Measurements from ENCODE around the gene GASK1A.

The GASK1A gene

DNA sequence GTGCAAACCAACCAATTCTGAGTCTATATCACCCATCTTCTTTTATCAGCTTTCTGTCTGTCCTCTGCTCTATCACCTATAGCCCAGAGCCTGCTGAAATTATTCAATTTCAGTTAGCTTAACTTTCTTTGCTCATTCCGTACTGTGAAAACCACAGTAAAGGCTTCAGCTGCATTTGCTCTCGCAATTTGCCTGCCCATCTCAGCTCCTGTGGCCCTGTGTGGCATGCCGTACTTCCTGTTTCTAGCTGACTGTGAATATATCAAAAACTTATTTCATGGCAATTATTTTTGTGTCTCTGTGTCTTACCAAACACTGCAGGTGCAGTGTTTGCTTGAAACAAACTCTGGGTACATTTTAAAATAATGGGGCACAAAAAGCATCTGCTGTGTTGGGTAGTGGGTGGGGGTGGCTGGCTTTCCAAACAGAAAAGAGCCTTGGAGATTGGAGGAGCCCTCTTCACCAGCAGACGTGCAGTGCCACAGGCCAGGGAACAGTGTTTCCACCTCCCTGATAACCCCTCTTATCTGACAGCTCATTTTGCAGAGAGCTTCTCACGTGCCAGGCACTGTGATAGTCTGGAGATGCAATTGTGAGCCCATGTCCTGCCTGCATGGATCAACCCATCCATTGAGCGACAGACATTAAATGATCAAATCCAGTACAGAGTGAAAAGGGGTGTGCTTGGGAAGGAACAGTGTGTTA, 45.2 kb downstream of the GASK1A start:
- H3K9ac ChIP-seq (ENCODE audit: low read length): no peak overlapping the region
- no peak for TF ChIP-seq CTCF (IDR thresholded peaks at IDR 0.05; ENCODE audit: insufficient read depth, low read length, poor library complexity, severe bottlenecking)
- no peak for TF ChIP-seq EZH2phosphoT487 (conservative IDR thresholded peaks at IDR 0.05; ENCODE audit: low read length)

GRCh38 chr3:43025423-43025822, 46.3 kb downstream of the GASK1A start:
- no peak overlapping the region for H3K4me2 ChIP-seq (ENCODE audit: low read depth, low read length, poor library complexity, severe bottlenecking)
- H3K27me3 ChIP-seq (ENCODE audit: low read length): no peaks in the 10 kb centered on the region
- TF ChIP-seq CTCF (IDR thresholded peaks at IDR 0.05; ENCODE audit: insufficient read depth, low read length, poor library complexity, severe bottlenecking): no peak
- TF ChIP-seq EZH2phosphoT487 (conservative IDR thresholded peaks at IDR 0.05; ENCODE audit: low read length): no peak
- H3K4me3 ChIP-seq (ENCODE audit: insufficient read depth, low read length, poor library complexity, severe bottlenecking): no peak overlapping the region
- no peak overlapping the region for H3K9ac ChIP-seq (ENCODE audit: low read length)
- H3K36me3 ChIP-seq (ENCODE audit: low read length): no peaks in the 10 kb centered on the region
- no peaks in the 10 kb centered on the region for H3K79me2 ChIP-seq (ENCODE audit: insufficient read depth, low read length)
- H3K27ac ChIP-seq (ENCODE audit: low read depth, low read length): no peak overlapping the region
- H3K9me2 ChIP-seq (replicated peaks; ENCODE audit: insufficient read depth, low read length): no peaks in the 10 kb centered on the region
- no peaks in the 10 kb centered on the region for H3F3A ChIP-seq (ENCODE audit: insufficient read depth)
- no peaks in the 10 kb centered on the region for H4K20me1 ChIP-seq (ENCODE audit: low read depth, low read length)
- H2AFZ ChIP-seq (ENCODE audit: low read depth, low read length, severe bottlenecking): no peak overlapping the region
- no peaks in the 10 kb centered on the region for H3K9me3 ChIP-seq (ENCODE audit: insufficient read depth, low read length)

More for the DNA sequence above, 45.2 kb downstream of the GASK1A start:
- H3K9me3 ChIP-seq (ENCODE audit: insufficient read depth, low read length): no peaks in the 10 kb centered on the region
- H3K36me3 ChIP-seq (ENCODE audit: low read length): no peaks in the 10 kb centered on the region
- H3K27ac ChIP-seq (ENCODE audit: low read depth, low read length): no peak overlapping the region
- H3K4me3 ChIP-seq (ENCODE audit: insufficient read depth, low read length, poor library complexity, severe bottlenecking): no peak overlapping the region
- no peaks in the 10 kb centered on the region for H4K20me1 ChIP-seq (ENCODE audit: low read depth, low read length)
- no peaks in the 10 kb centered on the region for H3K27me3 ChIP-seq (ENCODE audit: low read length)
- H3K4me2 ChIP-seq (ENCODE audit: low read depth, low read length, poor library complexity, severe bottlenecking): no peak overlapping the region
- H3K9me2 ChIP-seq (replicated peaks; ENCODE audit: insufficient read depth, low read length): no peaks in the 10 kb centered on the region
- no peaks in the 10 kb centered on the region for H3K79me2 ChIP-seq (ENCODE audit: insufficient read depth, low read length)
- H2AFZ ChIP-seq (ENCODE audit: low read depth, low read length, severe bottlenecking): no peak overlapping the region
- H3F3A ChIP-seq (ENCODE audit: insufficient read depth): no peaks in the 10 kb centered on the region

DNA sequence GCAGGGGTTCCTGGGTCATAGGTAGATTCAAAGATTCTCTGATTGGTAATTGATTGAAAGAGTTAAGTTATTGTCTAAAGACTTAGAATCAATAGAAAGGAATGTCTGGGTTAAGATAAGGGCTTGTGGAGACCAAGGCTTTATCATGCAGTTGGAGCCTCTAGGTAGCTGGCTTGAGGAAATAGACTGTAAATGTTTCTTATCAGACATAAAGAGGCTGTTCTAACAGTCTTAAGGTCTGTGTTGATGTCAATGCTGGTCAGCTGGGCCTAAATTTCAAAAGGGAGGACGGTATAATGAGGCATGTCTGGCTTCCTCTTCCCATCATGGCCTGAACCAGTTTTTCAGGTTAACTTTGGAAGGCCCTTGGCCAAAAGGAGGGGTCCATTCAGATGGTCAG, 48.9 kb downstream of the GASK1A start:
- H3K4me3 ChIP-seq (ENCODE audit: insufficient read depth, low read length, poor library complexity, severe bottlenecking): no peak overlapping the region
- no peak overlapping the region for H3K4me2 ChIP-seq (ENCODE audit: low read depth, low read length, poor library complexity, severe bottlenecking)
- no peaks in the 10 kb centered on the region for H4K20me1 ChIP-seq (ENCODE audit: low read depth, low read length)
- TF ChIP-seq CTCF (IDR thresholded peaks at IDR 0.05; ENCODE audit: insufficient read depth, low read length, poor library complexity, severe bottlenecking): no peak
- TF ChIP-seq EZH2phosphoT487 (conservative IDR thresholded peaks at IDR 0.05; ENCODE audit: low read length): no peak
- H3K9me3 ChIP-seq (ENCODE audit: insufficient read depth, low read length): no peaks in the 10 kb centered on the region
- no peak overlapping the region for H3K27ac ChIP-seq (ENCODE audit: low read depth, low read length)
- no peaks in the 10 kb centered on the region for H3K9me2 ChIP-seq (replicated peaks; ENCODE audit: insufficient read depth, low read length)
- no peaks in the 10 kb centered on the region for H3K27me3 ChIP-seq (ENCODE audit: low read length)
- H3K36me3 ChIP-seq (ENCODE audit: low read length): no peaks in the 10 kb centered on the region
- H3F3A ChIP-seq (ENCODE audit: insufficient read depth): no peaks in the 10 kb centered on the region
- no peak overlapping the region for H2AFZ ChIP-seq (ENCODE audit: low read depth, low read length, severe bottlenecking)
- no peaks in the 10 kb centered on the region for H3K79me2 ChIP-seq (ENCODE audit: insufficient read depth, low read length)
- H3K9ac ChIP-seq (ENCODE audit: low read length): no peak overlapping the region

Data from SU-DHL-6 (cell line).